Activated naive CD8-positive, alpha-beta T cell treated with anti-CD3 and anti-CD28 coated beads, Interleukin-2, amount 50 U/mL, for 24 hours (primary cell): ENCODE results near the gene IFITM5.
"Not testable (repeated sequence)": the region's sequence is repeated elsewhere in the genome, so short reads cannot be mapped to it uniquely, and the experiment has no call there.

Experiments used
- ATAC-seq: fragments of 150-1000 bp; cut with Tn5 transposase; one replicate; pipeline ENCODE4 v1.10.0; 2021
- DNase-seq: peaks from one replicate; pipeline ENCODE4 v3.0.0; 2021
- H3K27ac Mint-ChIP-seq: one replicate; pipeline ENCODE4 v1.8.0; 2021; ENCODE audit warnings: mild to moderate bottlenecking, mixed read lengths
- H3K27me3 Mint-ChIP-seq: one replicate; pipeline ENCODE4 v1.8.0; 2021; ENCODE audit warnings: mixed read lengths
- H3K36me3 Mint-ChIP-seq: one replicate; pipeline ENCODE4 v1.8.0; 2021; ENCODE audit warnings: low read depth, mixed read lengths
- H3K4me1 Mint-ChIP-seq: one replicate; pipeline ENCODE4 v1.8.0; 2021; ENCODE audit warnings: mixed read lengths
- H3K4me3 Mint-ChIP-seq: one replicate; pipeline ENCODE4 v1.8.0; 2021; ENCODE audit warnings: mild to moderate bottlenecking, moderate library complexity, mixed read lengths
- H3K9me3 Mint-ChIP-seq: one replicate; pipeline ENCODE4 v1.8.0; 2021; ENCODE audit warnings: mixed read lengths

The IFITM5 gene

DNA sequence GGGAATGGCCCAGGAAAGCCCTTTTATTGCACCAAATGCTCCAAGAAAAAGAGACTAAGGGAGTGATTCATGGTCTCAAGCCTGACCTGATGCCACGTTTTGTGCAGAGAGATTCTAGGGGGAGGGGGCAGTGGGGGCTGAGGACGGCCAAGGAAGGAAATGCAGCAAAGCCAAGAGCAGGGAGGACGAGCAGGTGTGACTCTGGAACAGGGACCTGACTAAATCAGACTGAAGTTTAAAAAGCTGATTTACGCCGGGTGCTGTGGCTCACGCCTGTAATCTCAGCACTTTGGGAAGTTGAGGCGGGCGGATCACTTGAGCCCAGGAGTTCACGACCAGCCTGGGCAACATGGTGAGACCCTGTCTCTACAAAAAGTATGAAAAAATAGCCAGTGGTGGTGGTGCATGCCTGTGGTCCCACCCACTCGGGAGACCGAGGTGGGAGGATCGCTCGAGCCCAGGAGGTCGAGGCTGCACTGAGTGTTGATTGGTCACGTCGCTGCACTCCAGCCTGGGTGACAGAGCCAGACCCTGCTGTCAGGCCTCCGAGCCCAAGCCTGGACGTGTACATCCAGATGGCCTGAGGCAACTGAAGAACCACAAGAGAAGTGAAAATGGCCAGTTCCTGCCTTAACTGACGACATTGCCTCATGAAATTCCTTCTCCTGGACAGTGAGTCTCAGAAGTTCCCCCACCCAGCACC is 32.2 kb upstream of the IFITM5 start:
- no peak for ATAC-seq
- Mint-ChIP-seq H3K27me3 (peaks cover 2% of the 10 kb centered on the region), H3K4me1 (peaks cover 76% of the 10 kb centered on the region), H3K36me3 (no peaks in the 10 kb centered on the region), H3K4me3 (peak overlapping the region; percentile 23), H3K9me3 (no peaks in the 10 kb centered on the region), H3K27ac (peak overlapping the region; percentile 75)
- DNase-seq = no peak

DNA sequence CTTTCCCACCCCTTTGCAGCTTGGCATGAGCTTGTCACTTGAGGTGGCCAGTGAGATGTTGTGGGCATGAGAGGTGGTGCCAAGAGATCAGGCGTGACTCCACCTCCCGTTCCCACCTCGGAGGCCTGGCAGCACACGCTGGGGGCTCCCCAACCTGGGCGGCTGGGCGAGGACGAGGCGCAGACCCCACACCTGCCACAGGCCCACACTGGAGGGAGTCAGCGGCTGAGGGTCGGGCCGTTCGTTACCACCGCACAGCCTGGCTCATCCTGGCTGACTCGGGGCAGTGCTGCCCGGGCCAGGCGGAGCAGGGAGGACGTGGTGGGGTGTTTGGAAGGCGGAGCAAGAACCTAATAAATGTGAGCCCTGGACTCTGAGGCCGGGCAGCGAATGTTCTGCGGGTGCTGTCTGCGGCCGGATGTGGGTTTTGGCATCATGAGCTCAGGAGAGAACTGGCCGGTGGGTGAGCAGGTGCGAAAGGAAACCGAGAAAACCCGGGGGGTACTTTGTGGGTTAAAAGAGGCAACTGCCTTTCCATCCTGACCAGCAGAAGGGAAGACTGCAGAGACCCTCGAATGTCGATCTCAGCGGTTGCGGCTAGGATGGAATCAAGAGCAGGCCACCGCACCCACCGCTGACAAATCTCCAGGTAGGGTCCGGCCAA is 31.5 kb upstream of the IFITM5 start:
- H3K4me3 Mint-ChIP-seq = peak overlapping the region; percentile 23
- no peaks in the 10 kb centered on the region for H3K9me3 Mint-ChIP-seq
- DNase-seq = peak; percentile 55
- H3K4me1 Mint-ChIP-seq = peaks cover 76% of the 10 kb centered on the region
- peaks cover 2% of the 10 kb centered on the region for H3K27me3 Mint-ChIP-seq
- H3K27ac Mint-ChIP-seq = peak overlapping the region; percentile 75
- H3K36me3 Mint-ChIP-seq = no peaks in the 10 kb centered on the region
- no peak for ATAC-seq

DNA sequence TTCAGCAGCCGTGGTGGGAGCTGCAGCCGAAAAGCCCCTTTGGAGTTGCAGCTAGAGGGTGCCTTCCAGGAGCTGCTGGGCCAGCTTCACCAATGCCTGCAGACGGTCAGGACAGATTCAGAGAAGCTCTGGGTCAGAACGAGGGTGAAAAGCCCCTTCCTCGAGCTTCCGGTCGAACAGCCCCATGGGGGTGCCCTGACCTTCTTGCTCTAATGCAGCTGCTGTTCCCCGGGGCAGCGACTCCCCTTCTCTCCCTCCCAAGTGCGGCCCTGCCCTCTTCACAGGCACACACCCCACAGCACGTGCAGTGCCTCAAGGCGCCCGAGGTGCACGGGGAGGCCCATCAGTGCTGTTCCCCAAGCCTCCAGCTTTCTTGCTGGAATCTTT is 31.0 kb upstream of the IFITM5 start:
- ATAC-seq = no peak
- H3K9me3 Mint-ChIP-seq = no peaks in the 10 kb centered on the region
- H3K27me3 Mint-ChIP-seq = peaks cover 2% of the 10 kb centered on the region
- H3K27ac Mint-ChIP-seq = peak overlapping the region; percentile 75
- no peaks in the 10 kb centered on the region for H3K36me3 Mint-ChIP-seq
- DNase-seq = no peak
- no peak overlapping the region for H3K4me3 Mint-ChIP-seq
- H3K4me1 Mint-ChIP-seq = peaks cover 76% of the 10 kb centered on the region

DNA sequence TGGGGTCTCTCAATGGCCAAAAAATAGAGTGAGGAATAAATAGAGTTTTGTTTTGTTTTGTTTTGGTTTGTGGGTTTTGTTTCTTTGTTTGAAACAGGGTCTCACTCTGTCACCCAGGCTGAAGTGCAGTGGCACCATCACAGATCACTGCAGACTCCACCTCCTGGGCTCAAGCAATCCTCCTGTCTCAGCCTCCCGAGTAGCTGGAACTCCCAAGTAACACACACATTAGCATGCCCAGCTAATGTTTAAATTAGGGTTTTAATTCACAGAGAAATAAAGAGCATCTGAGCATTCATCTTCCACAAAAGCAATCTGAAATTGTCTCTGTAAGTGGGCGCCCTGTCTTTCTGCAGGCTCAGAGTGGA is 30.5 kb upstream of the IFITM5 start:
- no peak for DNase-seq
- ATAC-seq = no peak
- Mint-ChIP-seq H3K36me3 (no peaks in the 10 kb centered on the region), H3K27me3 (peaks cover 2% of the 10 kb centered on the region), H3K9me3 (no peaks in the 10 kb centered on the region), H3K4me1 (peaks cover 78% of the 10 kb centered on the region), H3K4me3 (peak overlapping the region; percentile 62), H3K27ac (peak overlapping the region; percentile 75)

DNA sequence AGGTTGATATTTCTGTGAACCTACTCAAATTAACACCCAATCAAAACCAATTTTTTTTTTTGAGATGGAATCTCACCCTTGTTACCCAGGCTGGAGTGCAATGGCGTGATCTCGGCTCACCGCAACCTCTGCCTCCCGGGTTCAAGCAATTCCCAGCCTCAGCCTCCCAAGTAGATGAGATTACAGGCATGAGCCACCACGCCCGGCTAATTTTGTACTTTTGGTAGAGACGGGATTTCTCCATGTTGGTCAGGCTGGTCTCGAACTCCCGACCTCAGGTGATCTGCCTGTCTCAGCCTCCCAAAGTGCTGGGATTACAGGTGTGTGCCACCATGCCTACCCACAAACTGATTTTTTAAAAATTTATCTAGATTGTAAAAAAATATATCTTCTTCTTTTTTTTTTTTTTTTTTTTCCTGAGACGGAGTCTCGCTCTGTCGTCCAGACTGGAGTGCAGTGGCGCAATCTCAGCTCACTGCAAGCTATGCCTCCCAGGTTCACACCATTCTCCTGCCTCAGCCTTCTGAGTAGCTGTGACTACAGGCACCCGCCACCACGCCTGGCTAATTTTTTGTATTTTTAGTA is 29.3 kb upstream of the IFITM5 start:
- not testable (repeated sequence) for H3K27me3 Mint-ChIP-seq, DNase-seq, ATAC-seq, H3K27ac Mint-ChIP-seq, H3K36me3 Mint-ChIP-seq, H3K4me3 Mint-ChIP-seq, H3K9me3 Mint-ChIP-seq
- peaks cover 85% of the 10 kb centered on the region for H3K4me1 Mint-ChIP-seq

DNA sequence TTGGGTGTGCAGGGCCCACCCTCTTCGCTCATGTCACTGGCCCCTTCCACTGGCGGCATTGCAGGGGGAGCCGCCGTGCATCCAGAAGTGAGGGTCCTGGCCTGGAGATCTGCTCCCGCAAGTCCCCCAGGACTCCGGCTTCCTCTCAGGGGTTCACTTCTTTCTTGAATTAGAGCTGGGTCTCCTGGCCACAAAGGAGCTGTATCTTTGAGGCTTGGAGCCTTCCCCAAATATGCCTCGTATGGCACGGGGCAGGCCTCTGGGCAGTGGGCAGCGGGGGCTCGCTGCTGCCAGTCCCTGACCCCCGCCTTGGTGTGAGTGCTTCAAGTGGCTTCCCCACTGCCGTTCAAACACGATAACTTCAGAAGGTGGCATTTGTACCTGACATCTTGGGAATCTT is 28.7 kb upstream of the IFITM5 start:
- ATAC-seq (no peak), DNase-seq (no peak)
- Mint-ChIP-seq H3K4me3 (no peak overlapping the region), H3K9me3 (no peaks in the 10 kb centered on the region), H3K27me3 (peaks cover 2% of the 10 kb centered on the region), H3K27ac (no peak overlapping the region), H3K4me1 (peaks cover 88% of the 10 kb centered on the region), H3K36me3 (no peaks in the 10 kb centered on the region)

DNA sequence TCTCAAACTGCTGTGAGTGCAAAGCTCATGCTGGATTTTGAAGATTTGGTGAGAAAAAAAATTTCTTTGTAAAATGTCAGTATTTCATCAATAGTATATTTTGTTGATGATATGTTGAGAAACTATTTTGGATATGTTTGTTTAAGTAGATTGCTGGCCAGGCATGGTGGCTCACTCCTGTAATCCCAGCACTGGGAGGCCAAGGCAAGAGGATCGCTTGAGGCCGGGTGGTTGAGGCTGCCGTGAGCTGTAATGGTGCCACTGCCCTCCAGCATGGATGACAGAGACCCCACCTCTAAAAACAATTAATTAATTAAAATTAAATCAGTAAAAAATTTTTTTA is 28.2 kb upstream of the IFITM5 start:
- no peak for ATAC-seq
- Mint-ChIP-seq H3K4me3 (peak overlapping the region; percentile 64), H3K27ac (peak overlapping the region; percentile 87), H3K27me3 (peaks cover 2% of the 10 kb centered on the region), H3K36me3 (no peaks in the 10 kb centered on the region), H3K4me1 (peaks cover 85% of the 10 kb centered on the region), H3K9me3 (no peaks in the 10 kb centered on the region)
- no peak for DNase-seq

DNA sequence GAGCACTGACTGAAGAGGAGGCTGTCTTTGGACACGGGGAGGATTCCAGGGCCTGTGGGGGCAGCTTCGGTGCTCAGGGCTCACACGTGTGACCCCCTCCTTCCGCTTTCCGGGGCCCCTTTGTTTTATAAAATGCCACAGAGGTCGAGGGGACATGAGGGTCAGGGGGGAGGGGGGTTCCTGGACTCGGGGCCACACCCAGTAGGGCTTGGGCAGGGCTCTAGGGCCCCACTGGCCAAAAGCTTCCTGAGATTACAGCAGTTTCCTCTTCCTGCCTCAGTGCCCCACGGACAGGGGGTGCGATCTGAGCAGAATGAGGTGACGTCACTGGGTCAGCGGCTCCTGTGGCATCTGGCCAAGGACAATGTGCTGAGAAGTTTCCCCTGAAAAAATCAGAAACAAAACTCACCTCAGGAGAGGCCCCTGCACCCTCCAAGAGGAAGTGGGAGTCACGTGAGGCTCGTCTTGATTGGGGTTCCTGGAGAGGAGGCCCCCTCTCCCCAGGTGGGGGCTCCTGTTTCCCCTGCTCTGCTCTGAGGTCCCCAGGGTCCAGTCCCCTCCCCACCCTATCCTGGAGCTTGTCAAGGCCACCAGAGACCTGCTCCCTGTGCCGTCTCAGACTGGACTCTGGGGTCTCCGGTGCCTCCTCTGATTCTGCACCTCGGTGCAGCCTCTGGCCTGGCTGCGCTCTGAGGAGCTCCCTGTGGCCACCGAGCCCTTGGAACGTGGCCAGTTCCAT is 27.7 kb upstream of the IFITM5 start:
- H3K27ac Mint-ChIP-seq = peak overlapping the region; percentile 87
- H3K4me1 Mint-ChIP-seq = peaks cover 83% of the 10 kb centered on the region
- peaks cover 2% of the 10 kb centered on the region for H3K27me3 Mint-ChIP-seq
- peak; percentile 81 for DNase-seq
- no peaks in the 10 kb centered on the region for H3K9me3 Mint-ChIP-seq
- H3K4me3 Mint-ChIP-seq = peak overlapping the region; percentile 64
- H3K36me3 Mint-ChIP-seq = no peaks in the 10 kb centered on the region
- ATAC-seq = peak; percentile 57

DNA sequence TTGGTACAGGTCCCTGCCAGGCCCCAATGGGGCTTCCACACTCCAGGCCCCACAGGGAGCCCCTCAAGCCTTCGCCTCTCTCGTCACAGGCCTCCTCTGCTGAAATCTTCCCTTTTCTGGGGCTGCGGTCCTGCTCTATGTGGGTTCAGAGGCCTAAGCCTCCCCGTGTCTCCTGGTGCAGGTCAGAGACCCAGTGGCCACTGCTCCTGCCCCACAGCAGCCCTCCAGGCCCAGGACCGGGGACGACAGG is 27.2 kb upstream of the IFITM5 start:
- H3K27ac Mint-ChIP-seq = peak overlapping the region; percentile 87
- H3K9me3 Mint-ChIP-seq = no peaks in the 10 kb centered on the region

DNA sequence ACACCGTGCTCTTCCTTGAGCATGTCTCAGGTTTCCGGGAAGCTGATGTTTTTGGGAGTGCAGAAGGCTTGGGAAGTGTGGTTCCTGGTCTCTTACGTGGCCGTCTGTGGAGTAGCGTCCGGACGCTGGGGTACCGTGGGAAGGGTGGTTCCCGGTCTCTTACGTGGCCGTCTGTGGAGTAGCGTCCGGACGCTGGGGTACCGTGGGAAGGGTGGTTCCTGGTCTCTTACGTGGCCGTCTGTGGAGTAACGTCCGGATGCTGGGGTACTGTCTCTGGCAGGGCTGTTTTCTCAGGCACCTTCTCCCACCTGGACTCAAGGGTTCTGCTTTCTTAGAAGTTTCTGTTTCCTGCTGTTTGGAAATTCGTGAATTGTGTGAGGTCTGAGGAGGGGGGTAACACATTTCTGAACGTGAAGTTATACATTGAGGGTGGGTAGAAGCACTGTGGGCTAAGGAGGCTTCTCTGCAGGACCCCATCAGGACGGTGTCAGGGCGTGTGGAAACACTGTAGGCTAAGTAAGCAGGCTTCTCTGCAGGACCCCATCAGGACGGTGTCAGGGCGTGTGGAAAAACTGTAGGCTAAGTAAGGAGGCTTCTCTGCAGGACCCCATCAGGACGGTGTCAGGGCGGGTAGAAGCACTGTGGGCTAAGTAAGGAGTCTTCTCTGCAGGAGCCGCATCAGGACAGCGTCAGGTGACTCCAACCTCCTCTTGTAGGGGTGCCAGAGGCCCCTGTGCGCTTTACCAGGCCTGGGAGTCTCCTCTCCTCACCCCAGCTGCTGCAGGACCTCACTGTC is 26.7 kb upstream of the IFITM5 start:
- peak; percentile 15 for ATAC-seq
- Mint-ChIP-seq H3K4me1 (peaks cover 73% of the 10 kb centered on the region), H3K27me3 (peaks cover 2% of the 10 kb centered on the region), H3K4me3 (peak overlapping the region; percentile 64), H3K36me3 (no peaks in the 10 kb centered on the region), H3K9me3 (no peaks in the 10 kb centered on the region), H3K27ac (peak overlapping the region; percentile 87)
- DNase-seq = no peak

More for the DNA sequence above, 27.2 kb upstream of the IFITM5 start:
- H3K4me3 Mint-ChIP-seq = peak overlapping the region; percentile 64
- peaks cover 78% of the 10 kb centered on the region for H3K4me1 Mint-ChIP-seq
- peaks cover 2% of the 10 kb centered on the region for H3K27me3 Mint-ChIP-seq
- H3K36me3 Mint-ChIP-seq = no peaks in the 10 kb centered on the region
- ATAC-seq = no peak
- no peak for DNase-seq

DNA sequence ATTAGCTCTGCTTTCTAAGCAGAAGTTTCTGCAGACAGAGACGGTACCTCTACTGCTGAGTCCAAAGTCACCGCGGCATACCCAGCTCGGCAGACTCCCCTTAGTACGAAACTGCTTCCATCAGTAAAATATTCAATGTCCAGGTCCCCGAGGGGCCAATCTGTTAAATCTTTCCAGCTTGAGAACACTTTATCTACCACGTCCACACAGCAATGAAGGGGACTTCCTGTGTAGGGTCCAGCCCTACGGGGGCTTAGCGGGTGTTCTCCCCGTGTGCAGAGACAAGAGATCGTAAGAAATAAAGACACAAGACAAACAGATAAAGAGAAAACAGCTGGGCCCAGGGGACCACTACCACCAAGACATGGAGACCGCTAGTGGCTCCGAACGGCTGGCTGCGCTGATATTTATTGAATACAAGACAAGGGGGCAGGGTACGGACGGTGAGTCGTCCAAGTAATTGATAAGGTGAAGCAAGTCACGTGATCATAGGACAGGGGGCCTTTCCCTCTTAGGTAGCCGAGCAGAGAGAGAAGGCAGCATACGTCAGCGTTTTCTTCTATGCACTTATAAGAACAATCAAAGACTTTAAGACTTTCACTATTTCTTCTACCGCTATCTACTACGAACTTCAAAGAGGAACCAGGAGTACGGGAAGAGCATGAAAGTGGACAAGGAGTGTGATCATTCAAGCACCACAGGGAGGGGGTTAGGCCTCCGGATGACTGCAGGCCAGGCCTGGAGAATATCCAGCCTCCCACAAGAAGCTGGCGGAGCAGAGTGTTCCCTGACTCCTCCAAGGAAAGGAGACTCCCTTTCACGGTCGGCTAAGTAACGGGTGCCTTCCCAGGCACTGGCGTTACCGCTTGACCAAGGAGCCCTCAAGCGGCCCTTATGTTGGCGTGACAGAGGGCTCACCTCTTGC is 25.5 kb upstream of the IFITM5 start:
- H3K36me3 Mint-ChIP-seq, H3K9me3 Mint-ChIP-seq, DNase-seq, H3K27me3 Mint-ChIP-seq, ATAC-seq: not testable (repeated sequence)
- Mint-ChIP-seq H3K4me3 (peak overlapping the region; percentile 28), H3K4me1 (peaks cover 69% of the 10 kb centered on the region), H3K27ac (peak overlapping the region; percentile 55)

DNA sequence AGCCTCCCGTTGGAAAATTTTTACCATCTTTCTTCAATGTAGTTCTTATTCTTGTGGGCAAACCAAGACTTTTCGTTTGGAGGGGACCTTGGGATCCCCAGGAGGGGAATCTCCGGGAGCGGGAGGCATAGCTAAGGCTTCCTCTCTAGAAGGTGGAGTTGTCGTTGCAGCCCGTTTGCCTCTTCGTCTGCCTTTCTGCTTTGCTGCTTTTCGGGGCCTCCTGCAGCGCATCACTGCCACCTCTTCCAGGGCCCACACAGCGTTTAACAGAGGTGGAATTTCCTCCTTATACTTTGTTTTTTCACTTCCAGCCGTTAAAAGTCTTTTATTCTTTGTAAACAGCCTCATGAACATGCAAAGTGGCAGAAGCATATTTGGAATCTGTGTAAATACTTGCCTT is 24.8 kb upstream of the IFITM5 start:
- H3K4me1 Mint-ChIP-seq = peaks cover 65% of the 10 kb centered on the region
- H3K36me3 Mint-ChIP-seq = peaks cover 7% of the 10 kb centered on the region
- ATAC-seq = no peak
- no peaks in the 10 kb centered on the region for H3K9me3 Mint-ChIP-seq
- no peak for DNase-seq
- peak overlapping the region; percentile 55 for H3K27ac Mint-ChIP-seq
- peak overlapping the region; percentile 28 for H3K4me3 Mint-ChIP-seq
- no peaks in the 10 kb centered on the region for H3K27me3 Mint-ChIP-seq

DNA sequence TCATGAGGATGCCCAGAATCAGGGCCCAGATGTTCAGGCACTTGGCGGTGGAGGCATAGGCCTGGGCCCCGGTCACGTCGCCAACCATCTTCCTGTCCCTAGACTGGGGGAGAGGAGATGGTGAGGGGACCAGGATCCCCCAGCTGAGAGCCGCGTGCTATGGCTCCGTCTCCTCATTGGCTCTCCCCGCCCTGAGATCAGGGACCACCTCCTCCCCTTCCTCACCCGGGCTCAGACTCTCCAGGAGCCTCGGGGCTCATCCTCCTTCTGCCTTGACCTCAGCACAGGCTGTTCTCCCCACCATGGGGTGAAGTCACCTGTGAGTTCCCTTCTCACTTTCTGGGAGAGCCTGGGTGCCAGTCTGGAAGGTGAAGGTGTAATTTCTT is 20.6 kb upstream of the IFITM5 start:
- H3K4me3 Mint-ChIP-seq = peak overlapping the region; percentile 89
- DNase-seq (peak; percentile 37), ATAC-seq (peak; percentile 38)
- H3K27me3 Mint-ChIP-seq, H3K9me3 Mint-ChIP-seq: not testable (repeated sequence)
- H3K27ac Mint-ChIP-seq = peak overlapping the region; percentile 94
- H3K4me1 Mint-ChIP-seq = peaks cover 43% of the 10 kb centered on the region
- H3K36me3 Mint-ChIP-seq = peaks cover 23% of the 10 kb centered on the region
